Fibroblast of lung (primary cell): Measurements from ENCODE around the gene ZNF211.

Source experiments
- CTCF ChIP-seq, 2 donors: IDR thresholded peaks in 1 of 2; conservative IDR thresholded peaks in 1 of 2; 1 replicate in 1 of 2; 2 replicates in 1 of 2; pipeline ENCODE4 v1.5.1; 2011 to 2012; ENCODE audit warnings: low read length in 2 of 2, control low read depth in 1 of 2, inconsistent platforms in 1 of 2, low read depth in 1 of 2, mild to moderate bottlenecking in 1 of 2
- EZH2 ChIP-seq: IDR thresholded peaks from 2 replicates; pipeline ENCODE4 v1.5.1; 2012; ENCODE audit warnings: low read length, control low read depth, mild to moderate bottlenecking; ENCODE audit errors: missing control alignments

GRCh38 chr19:57668635-57669034 lies 35.7 kb downstream of the ZNF211 start, which contains the start of gene ZSCAN4:
- TF ChIP-seq CTCF (conservative IDR thresholded peaks at IDR 0.05 in 1 of 2, IDR thresholded peaks at IDR 0.05 in 1 of 2; ENCODE audit: low read depth in 1 of 2, low read length in 2 of 2) (no peak), EZH2 (no peak)
